Posterior vena cava (tissue), 2 donors: ENCODE measurements around the gene ZC3H12A. TPM values are rescaled to one million over a fixed set of nuclear protein-coding genes. Genes with fewer than 3 reads are reported as not detected.
"Not testable (repeated sequence)": the region's sequence is repeated elsewhere in the genome, so short reads cannot be mapped to it uniquely, and the experiment has no call there.

ENCODE experiments used
- DNase-seq: peaks from one replicate; pipeline ENCODE4 v3.0.0-alpha.2; 2020; ENCODE audit warnings: low spot score
- intact Hi-C, 2 donors: fragments of 100-400 bp; cut with DNase I; formaldehyde crosslinking; loops; one replicate each; pipeline versions ENCODE4 v1.14.1 to v1.14.2; 2022 to 2023
- microRNA-seq, 2 donors: library from miRNA; unstranded; fragments of <30 nt; microRNA quantifications; one replicate each; pipeline ENCODE4 v1.2.0, GENCODE V29; 2020 to 2021; ENCODE audit warnings: borderline microRNAs expressed in 2 of 2
- total RNA-seq, 2 donors: library from RNA; stranded (reverse); fragmentation: NEBNext Ultra II Directional; extraction: Animal tissue kit (Norgen Biotek cat#: 25700); gene quantifications; one replicate each; pipeline ENCODE4 v1.2.1, GENCODE V29; 2021
- donor health status: DM: yes; HTN: yes; CAD: no.
- donor health status: DM: yes; HTN: yes; CAD: no.

ZC3H12A gene
- total RNA-seq, 2 donors from 2014 or later = 7.7 to 18.4 TPM

GRCh38 chr1:37518929-37519328, 44.5 kb downstream of the ZC3H12A start:
- intact Hi-C loops = not testable (repeated sequence)

GRCh38 chr1:37519613-37520012, 45.2 kb downstream of the ZC3H12A start:
- no peak for DNase-seq
- intact Hi-C loops = no loop called here

More at GRCh38 chr1:37518929-37519328, 44.5 kb downstream of the ZC3H12A start:
- not testable (repeated sequence) for DNase-seq

GRCh38 chr1:37529888-37530287, 55.5 kb downstream of the ZC3H12A start:
- intact Hi-C loops, DNase-seq: not testable (repeated sequence)

- intact Hi-C loops, DNase-seq: not testable (repeated sequence)
Measured at GRCh38 chr1:37532418-37533156, 58.2 kb downstream of the ZC3H12A start.

- intact Hi-C loops = no loop called here
- DNase-seq = no peak
Measured at GRCh38 chr1:37533317-37534093, 59.1 kb downstream of the ZC3H12A start.

Small RNAs within 50 kb of the gene (microRNA-seq; reads per million reads assigned to microRNA genes)
- 0 reads per million in 2 donors for gene MIR5581
- gene MIR6732 = 0 reads per million in 2 donors

Other genes starting within 250 kb of the ZC3H12A start
- 10 to 100 TPM; 43.6 to 49.6 TPM for gene MEAF6, start 40.2 kb downstream of the ZC3H12A start, total RNA-seq
- 10 to 100 TPM; 11.3 to 13.9 TPM for gene SNIP1, start 79.7 kb downstream of the ZC3H12A start, total RNA-seq
- gene DNALI1, start 82.4 kb downstream of the ZC3H12A start, total RNA-seq = 1 to 10 TPM; 2.1 to 3.9 TPM
- gene GNL2, start 121.4 kb downstream of the ZC3H12A start, total RNA-seq = 10 to 100 TPM; 35.7 to 40.0 TPM
- gene RSPO1, start 160.3 kb downstream of the ZC3H12A start, total RNA-seq = 1 to 10 TPM in 1 of 2 donors, under 1 TPM in 1; 0.60 to 1.2 TPM
- under 1 TPM; 0.42 to 0.48 TPM for gene CDCA8, start 217.9 kb downstream of the ZC3H12A start, total RNA-seq